Ectodermal cell (in vitro differentiated cells): ENCODE data around the gene DCTN3.

Experiments used
- H3K27ac ChIP-seq: 2 replicates; pipeline ENCODE4 v1.7.0; 2013; ENCODE audit warnings: mild to moderate bottlenecking, low read depth, low read length; ENCODE audit not compliant: insufficient read depth, poor library complexity, severe bottlenecking
- H3K27me3 ChIP-seq: 2 replicates; pipeline ENCODE4 v1.7.0; 2013; ENCODE audit warnings: mild to moderate bottlenecking, low read length; ENCODE audit not compliant: insufficient read depth, control insufficient read depth, poor library complexity, severe bottlenecking
- H3K36me3 ChIP-seq: one replicate; pipeline ENCODE4 v1.7.0; 2013; ENCODE audit warnings: low read length; ENCODE audit not compliant: control insufficient read depth, insufficient read depth
- H3K4me1 ChIP-seq: one replicate; pipeline ENCODE4 v1.7.0; 2013; ENCODE audit warnings: low read length; ENCODE audit not compliant: control insufficient read depth, insufficient read depth
- H3K4me3 ChIP-seq: 2 replicates; pipeline ENCODE4 v1.7.0; 2013; ENCODE audit warnings: low read depth, low read length, control low read depth; ENCODE audit not compliant: insufficient read depth
- H3K9me3 ChIP-seq: 2 replicates; pipeline ENCODE4 v1.7.0; 2013; ENCODE audit warnings: mild to moderate bottlenecking, low read length, moderate library complexity; ENCODE audit not compliant: control insufficient read depth
- WGBS, 2 experiments: methylation state at CpG; one replicate each; pipeline ENCODE4 v1.1.7; 2013; ENCODE audit warnings: missing lambda C conversion rate in 2 of 2; 5-methylcytosine and 5-hydroxymethylcytosine counted together

DCTN3 gene

DNA sequence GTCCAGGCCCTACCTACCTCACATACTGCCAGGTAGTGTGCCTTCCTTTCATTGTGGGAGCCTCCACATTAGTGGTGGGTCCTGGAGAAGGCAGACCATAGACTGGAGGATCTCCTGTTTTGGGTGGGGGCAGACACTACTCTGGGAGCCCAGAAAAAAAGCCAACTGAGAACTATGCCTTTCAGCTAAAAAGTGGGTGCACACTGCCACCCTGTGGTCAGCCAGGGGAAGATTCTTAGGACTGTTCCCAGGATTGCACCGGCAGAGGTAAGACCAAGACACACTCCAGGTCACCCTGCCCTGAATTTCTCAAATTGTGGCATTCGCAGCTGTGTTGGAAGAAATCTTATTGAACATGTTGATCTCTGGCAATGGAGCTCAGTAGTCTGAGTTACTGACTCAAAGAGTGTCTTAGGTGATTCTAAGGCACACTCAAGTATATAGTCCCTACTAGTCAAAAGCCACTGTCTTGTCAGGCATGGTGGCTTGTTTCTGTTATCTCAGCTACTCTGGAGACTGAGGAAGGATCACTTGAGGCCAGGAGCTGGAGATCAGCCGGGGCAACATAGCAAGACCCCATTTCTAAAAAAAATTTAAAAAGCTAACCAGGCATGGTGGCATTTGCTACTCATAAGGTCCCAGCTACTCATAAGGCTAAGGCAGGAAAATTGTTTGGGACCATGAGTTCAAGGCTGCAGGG lies 13.7 kb upstream of the DCTN3 start:
- H3K4me1 ChIP-seq, result peaks cover 11% of the 10 kb centered on the region
- no peak overlapping the region for H3K4me3 ChIP-seq
- peaks cover 35% of the 10 kb centered on the region for H3K27me3 ChIP-seq
- no peaks in the 10 kb centered on the region for H3K9me3 ChIP-seq
- WGBS, 2 experiments, result 40 to 45% methylated on average over 3 of the region's 3 CpGs
- no peaks in the 10 kb centered on the region for H3K36me3 ChIP-seq
- H3K27ac ChIP-seq, result no peak overlapping the region

GRCh38 chr9:34633166-34633565 lies 12.9 kb upstream of the DCTN3 start:
- Histone ChIP-seq H3K27ac (no peak overlapping the region), H3K4me1 (peaks cover 11% of the 10 kb centered on the region), H3K27me3 (peaks cover 40% of the 10 kb centered on the region), H3K36me3 (no peaks in the 10 kb centered on the region), H3K9me3 (no peaks in the 10 kb centered on the region), H3K4me3 (no peak overlapping the region)
- WGBS, 2 experiments, result 59 to 70% methylated on average over 5 of the region's 5 CpGs

DNA sequence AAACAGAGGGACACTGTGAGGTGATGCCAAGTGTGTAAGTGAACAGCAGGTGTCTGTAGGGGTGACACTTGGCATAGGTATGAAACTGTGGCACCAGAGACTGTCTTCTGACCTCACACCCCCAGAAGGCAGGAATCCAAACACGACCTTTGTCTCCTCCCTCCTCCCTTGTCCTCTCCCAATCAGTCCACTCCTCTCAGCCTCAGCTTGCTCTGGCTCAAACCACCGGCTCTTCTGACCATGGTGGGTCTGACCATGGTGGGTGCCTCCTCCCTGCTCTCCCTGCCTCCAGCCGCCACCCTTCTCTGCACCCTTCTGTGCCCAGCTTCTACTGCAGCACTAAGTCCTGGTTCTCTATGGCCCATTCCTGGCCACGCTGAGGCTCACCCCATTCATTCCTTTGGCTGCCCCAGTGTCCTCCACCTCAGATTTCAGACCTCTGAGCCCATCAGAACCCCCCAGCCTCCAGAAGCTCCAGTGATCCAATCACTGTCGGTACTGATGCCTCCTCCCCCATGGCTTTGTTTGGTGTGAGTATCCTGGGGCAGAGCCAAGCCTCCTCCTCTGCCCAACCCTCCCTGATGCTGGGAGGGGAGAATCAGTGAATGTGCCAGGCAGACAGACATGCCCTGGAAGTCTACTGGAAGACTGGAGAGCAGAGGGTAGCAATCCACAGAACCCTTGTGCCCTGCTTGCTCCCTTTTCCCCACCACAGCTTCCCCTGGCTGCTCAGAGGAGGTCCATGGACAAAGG lies 10.3 kb upstream of the DCTN3 start:
- H3K4me1 ChIP-seq, result peaks cover 16% of the 10 kb centered on the region
- no peak overlapping the region for H3K4me3 ChIP-seq
- H3K36me3 ChIP-seq, result no peaks in the 10 kb centered on the region
- H3K27me3 ChIP-seq, result peaks cover 62% of the 10 kb centered on the region
- H3K27ac ChIP-seq, result no peak overlapping the region
- H3K9me3 ChIP-seq, result no peaks in the 10 kb centered on the region
- 36 to 44% methylated on average over 5 of the region's 5 CpGs for WGBS, 2 experiments

DNA sequence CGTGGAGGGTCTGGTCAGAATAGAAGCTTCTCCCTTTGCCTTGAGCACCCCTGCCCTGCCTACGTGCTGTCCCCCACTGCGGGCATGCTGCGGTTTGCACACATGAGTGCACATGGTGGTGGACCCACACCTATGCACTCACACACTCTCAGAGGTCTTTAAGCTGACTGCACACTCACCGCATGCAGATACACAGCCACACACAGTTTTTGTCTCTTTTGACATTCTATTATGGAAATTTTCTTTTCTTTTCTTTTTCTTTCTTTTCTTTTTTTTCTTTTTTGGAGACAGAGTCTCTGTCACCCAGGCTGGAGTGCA lies 9.2 kb upstream of the DCTN3 start:
- no peaks in the 10 kb centered on the region for H3K36me3 ChIP-seq
- peaks cover 72% of the 10 kb centered on the region for H3K27me3 ChIP-seq
- H3K9me3 ChIP-seq, result no peaks in the 10 kb centered on the region
- WGBS, 2 experiments, result 42 to 44% methylated on average over 5 of the region's 5 CpGs
- peaks cover 23% of the 10 kb centered on the region for H3K4me1 ChIP-seq
- no peak overlapping the region for H3K27ac ChIP-seq
- no peak overlapping the region for H3K4me3 ChIP-seq

GRCh38 chr9:34628656-34629490 lies 8.6 kb upstream of the DCTN3 start, which contains the start of gene ARID3C:
Gene ARID3C, minus strand, starts transcription at chr9:34629066. Its CDS starts 1,052 bp downstream, at chr9:34628014.
- peaks cover 78% of the 10 kb centered on the region for H3K27me3 ChIP-seq
- peak within 1 kb of the TSS; percentile 18 for H3K4me3 ChIP-seq
- no peaks in the 10 kb centered on the region for H3K36me3 ChIP-seq
- WGBS, 2 experiments, result 2 to 3% methylated on average over 69 of the region's 69 CpGs
- H3K27ac ChIP-seq, result no peak within 1 kb of the TSS
- H3K4me1 ChIP-seq, result peaks cover 25% of the 10 kb centered on the region
- H3K9me3 ChIP-seq, result no peaks in the 10 kb centered on the region

GRCh38 chr9:34627716-34628655 lies 7.7 kb upstream of the DCTN3 start:
- Histone ChIP-seq H3K36me3 (no peaks in the 10 kb centered on the region), H3K4me3 (peak overlapping the region; percentile 18), H3K27me3 (peaks cover 86% of the 10 kb centered on the region), H3K4me1 (peaks cover 22% of the 10 kb centered on the region), H3K27ac (no peak overlapping the region), H3K9me3 (no peaks in the 10 kb centered on the region)
- 62 to 65% methylated on average over 20 of the region's 20 CpGs for WGBS, 2 experiments

- WGBS, 2 experiments, result 52 to 58% methylated on average over 3 of the region's 3 CpGs
- Histone ChIP-seq H3K27me3 (peaks cover 79% of the 10 kb centered on the region), H3K27ac (no peak overlapping the region), H3K4me1 (peaks cover 22% of the 10 kb centered on the region), H3K4me3 (no peak overlapping the region), H3K36me3 (no peaks in the 10 kb centered on the region), H3K9me3 (no peaks in the 10 kb centered on the region)
These were observed 4.8 kb upstream of the DCTN3 start for GRCh38 chr9:34625186-34625486.

DNA sequence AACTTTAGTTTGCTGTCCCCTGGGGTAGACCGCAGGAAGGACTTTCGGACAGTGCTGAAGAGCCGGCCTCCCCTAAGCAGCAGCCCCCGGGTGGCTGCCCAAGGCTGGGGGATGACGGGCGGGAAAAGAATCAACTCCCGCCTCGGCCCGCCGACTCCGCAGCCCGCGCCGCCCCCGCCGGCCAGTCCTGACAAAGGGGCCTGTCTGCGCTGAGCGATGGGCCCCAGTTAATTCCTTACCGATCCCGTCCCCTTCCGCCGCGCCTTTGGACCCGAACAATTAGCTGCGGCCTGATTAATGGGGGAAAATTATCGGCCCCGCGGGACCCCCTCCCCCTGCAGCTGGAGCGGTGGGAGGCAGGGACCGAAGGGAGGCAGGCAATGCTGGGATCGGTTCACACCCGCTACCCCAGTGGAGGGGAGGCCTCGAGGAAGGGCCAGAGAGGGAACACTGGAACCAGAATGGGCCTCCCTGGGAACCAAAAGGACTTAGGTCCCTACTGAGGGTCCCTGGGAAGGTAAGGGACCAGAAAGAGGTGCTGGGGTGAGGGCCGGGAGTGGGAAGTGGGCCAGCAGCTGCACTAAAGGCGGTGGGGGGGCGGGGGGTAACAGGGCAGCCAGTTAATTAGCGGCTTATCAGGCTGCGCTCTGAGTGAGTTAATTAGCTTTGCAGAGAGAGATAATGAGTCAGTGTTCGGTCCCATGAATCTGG lies 4.3 kb upstream of the DCTN3 start:
- Histone ChIP-seq H3K9me3 (no peaks in the 10 kb centered on the region), H3K36me3 (no peaks in the 10 kb centered on the region), H3K4me1 (peaks cover 23% of the 10 kb centered on the region), H3K27ac (peak overlapping the region; percentile 76), H3K27me3 (peaks cover 74% of the 10 kb centered on the region), H3K4me3 (no peak overlapping the region)
- WGBS, 2 experiments, result 21 to 22% methylated on average over 39 of the region's 39 CpGs
